Lower leg skin (tissue), 4 donors: ENCODE data around the gene UGDH. TPM values are rescaled to one million over a fixed set of nuclear protein-coding genes. Genes with fewer than 3 reads are reported as not detected.

Experiments
- DNase-seq, 2 donors: peaks; one replicate each; pipeline ENCODE4 v3.0.0-alpha.2; 2019; ENCODE audit warnings: low spot score in 2 of 2
- H3K4me3 ChIP-seq: fragments of 200-600 bp; sonication (generic); 2 replicates; pipeline ENCODE4 v1.5.1; 2017; ENCODE audit warnings: mild to moderate bottlenecking, low read depth; ENCODE audit not compliant: poor library complexity, severe bottlenecking
- POLR2A ChIP-seq, 2 donors: fragments of 450-650 bp; IDR thresholded peaks; one replicate each; pipeline ENCODE4 v1.6.1; 2016 to 2017; ENCODE audit warnings: antibody characterized with exemption in 2 of 2, mild to moderate bottlenecking in 1 of 2, moderate library complexity in 1 of 2
- WGBS, 2 donors: methylation state at CpG; one replicate each; pipeline ENCODE4 v1.1.5; 2018; 5-methylcytosine and 5-hydroxymethylcytosine counted together
- intact Hi-C: fragments of 100-400 bp; cut with DNase I; formaldehyde crosslinking; loops from one replicate; pipeline ENCODE4 v1.15.0; 2023; ENCODE audit warnings: low total_unique reads
- total RNA-seq, 4 donors: library from RNA; depleted of rRNA; stranded (reverse); fragments of >200 nt; gene quantifications; one replicate each; pipeline ENCODE4 v1.1.0, GENCODE V29; 2016
- TF ChIP-seq, protein P1 (sequence below), 3 donors: fragments of 450-650 bp; IDR thresholded peaks; one replicate each; pipeline ENCODE4 v1.5.1; 2016; ENCODE audit warnings: antibody characterized with exemption in 3 of 3, mild to moderate bottlenecking in 3 of 3, moderate library complexity in 2 of 3

Gene UGDH
- total RNA-seq, 4 donors from 2014 or later: 20.2 to 29.4 (median 24.3) TPM

DNA sequence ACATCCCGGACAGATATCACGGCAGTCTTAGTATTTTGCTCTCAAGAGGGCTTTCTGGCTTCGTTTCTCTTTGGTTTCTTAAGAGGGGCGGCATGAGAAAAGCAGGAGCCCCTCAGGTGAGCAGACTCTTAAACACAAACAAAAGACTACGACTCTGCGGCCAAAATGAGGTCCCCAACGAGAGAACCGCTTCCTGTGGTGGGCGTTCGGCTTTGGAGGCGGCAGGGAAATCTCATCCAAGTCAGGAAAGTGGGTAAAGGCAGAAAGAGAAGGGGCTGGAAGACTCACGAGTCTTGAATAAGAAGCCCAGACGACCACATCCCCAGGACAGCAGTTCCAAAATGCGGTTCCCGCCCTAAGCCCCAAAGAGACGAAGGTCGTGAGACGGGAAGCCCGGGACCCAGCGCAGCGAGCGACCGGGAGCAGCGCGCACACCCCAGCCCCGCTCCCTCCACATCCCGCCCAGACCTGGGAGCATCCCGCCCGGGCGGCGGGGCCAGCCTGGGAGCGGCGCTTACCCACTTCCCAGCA lies 409 bp downstream of the UGDH start:
- H3K4me3 ChIP-seq: peak overlapping the region; percentile 71
- peak; percentile 23 to 84 for DNase-seq
- WGBS, 2 donors: 0 to 1% methylated on average over 27 to 32 of the region's 33 CpGs
- intact Hi-C loops: loop anchor here (10.0 kb wide), 1 partner anchor 108 kb away; the partner anchor contains the start of gene SMIM14
- TF ChIP-seq POLR2A (IDR thresholded peaks at IDR 0.05): no peak
- TF ChIP-seq, protein P1, sequence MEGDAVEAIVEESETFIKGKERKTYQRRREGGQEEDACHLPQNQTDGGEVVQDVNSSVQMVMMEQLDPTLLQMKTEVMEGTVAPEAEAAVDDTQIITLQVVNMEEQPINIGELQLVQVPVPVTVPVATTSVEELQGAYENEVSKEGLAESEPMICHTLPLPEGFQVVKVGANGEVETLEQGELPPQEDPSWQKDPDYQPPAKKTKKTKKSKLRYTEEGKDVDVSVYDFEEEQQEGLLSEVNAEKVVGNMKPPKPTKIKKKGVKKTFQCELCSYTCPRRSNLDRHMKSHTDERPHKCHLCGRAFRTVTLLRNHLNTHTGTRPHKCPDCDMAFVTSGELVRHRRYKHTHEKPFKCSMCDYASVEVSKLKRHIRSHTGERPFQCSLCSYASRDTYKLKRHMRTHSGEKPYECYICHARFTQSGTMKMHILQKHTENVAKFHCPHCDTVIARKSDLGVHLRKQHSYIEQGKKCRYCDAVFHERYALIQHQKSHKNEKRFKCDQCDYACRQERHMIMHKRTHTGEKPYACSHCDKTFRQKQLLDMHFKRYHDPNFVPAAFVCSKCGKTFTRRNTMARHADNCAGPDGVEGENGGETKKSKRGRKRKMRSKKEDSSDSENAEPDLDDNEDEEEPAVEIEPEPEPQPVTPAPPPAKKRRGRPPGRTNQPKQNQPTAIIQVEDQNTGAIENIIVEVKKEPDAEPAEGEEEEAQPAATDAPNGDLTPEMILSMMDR (IDR thresholded peaks at IDR 0.05): no peak

DNA sequence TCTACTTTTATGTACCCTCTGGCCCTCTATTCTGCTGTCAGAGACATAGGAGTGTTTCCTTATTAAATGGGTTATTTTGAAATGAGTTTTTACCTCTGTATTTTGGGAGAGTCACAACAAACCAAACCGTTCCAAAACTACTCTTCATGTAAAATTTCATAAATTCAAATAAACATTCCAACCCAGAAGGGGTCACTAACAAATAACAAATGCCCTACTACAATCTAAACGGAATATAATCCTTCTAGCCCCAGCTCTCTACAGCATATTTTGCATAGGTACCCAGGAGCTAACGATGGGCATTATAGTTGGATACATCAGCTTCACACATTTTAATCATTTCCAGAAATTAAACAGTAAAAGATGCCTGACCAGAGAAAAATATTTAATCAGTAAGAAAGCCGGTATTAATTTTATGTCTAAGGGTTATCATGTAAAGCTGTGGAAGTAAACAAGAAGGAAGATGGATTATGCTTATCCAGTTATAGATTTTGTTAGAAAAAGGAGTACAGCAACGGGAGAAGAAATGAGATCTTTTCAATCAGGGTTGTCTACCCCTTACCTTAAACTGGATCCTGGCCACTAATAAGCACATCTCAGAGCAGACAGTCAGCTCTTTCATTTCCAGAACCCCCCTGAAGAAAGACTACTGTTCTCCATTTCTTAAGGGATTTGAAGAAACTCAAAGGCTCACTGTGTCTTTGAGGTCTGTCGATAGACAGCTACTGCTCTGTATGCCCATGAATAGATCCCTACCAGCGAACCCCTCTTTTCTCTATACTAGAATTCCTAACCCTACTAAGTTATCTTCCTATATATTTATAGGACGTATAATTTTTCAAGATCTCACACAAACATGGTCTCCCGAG lies 1.2 kb downstream of the UGDH start:
- peak overlapping the region; percentile 71 for H3K4me3 ChIP-seq
- intact Hi-C loops: loop anchor here (10.0 kb wide), 1 partner anchor 109 kb away; the partner anchor contains the start of gene SMIM14
- TF ChIP-seq, protein P1 (IDR thresholded peaks at IDR 0.05): no peak
- TF ChIP-seq POLR2A (IDR thresholded peaks at IDR 0.05): no peak
- no peak for DNase-seq
- WGBS, 2 donors: 17% methylated on average over 9 of the region's 9 CpGs

DNA sequence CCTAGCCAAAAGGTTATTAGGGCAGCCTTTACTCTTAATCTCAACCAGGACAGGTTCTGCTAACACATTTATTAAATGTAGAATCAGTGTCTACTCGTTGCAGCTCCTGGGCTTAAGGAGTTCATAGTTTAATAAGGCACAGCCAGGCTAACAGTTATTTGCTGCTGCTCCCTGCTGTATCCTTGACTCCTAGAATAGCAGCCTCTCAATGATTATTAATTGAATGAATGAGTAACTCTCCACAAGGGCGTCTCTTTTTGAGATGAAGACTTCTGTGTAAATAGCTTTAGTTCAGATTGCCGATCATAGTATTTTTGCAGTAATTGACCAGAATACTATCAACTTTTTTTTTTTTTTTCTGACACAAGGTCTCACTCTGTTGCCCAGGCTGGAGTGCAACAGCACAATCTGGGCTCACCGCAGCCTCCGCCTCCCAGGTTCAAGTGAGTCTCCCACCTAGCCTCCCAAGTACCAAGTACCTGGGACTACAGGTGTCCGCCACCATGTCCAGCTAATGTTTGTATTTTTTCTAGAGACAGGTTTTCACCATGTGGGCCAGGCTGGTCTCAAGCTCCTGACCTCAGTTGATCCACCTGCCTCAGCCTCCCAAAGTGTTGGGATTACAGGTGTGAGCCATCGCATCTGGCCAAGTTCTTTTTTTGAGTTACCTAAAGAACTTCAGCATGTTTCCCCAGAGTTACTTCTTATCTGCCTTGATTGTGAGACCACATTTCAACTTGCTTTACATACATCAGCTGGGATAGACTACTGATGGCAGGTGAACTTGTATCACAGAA lies 2.9 kb downstream of the UGDH start:
- no peak overlapping the region for H3K4me3 ChIP-seq
- DNase-seq: no peak
- intact Hi-C loops: loop anchor here (10.0 kb wide), 1 partner anchor 110 kb away; the partner anchor contains the start of gene SMIM14
- TF ChIP-seq, protein P1 (IDR thresholded peaks at IDR 0.05): no peak
- TF ChIP-seq POLR2A (IDR thresholded peaks at IDR 0.05): no peak
- WGBS, 2 donors: 83% methylated on average over 7 of the region's 7 CpGs

DNA sequence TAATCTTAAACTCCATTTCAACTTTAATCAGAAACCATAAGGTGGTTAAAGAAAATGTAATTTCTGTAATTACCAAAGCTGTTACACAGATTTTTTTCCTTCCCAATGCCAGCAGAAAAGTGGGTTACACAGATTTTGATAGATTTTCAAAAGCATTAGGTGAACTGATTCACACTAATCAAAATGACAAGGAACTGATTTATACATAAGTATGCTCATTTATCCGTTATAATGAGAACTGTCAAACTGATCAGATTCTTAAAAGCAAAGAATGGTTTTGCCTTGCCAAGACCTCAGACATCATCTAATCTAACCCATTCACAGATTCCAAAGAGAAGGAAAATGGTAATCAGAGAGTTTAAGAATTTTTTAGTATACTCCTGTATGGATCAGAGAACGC lies 5.2 kb downstream of the UGDH start:
- no peak for DNase-seq
- no peak overlapping the region for H3K4me3 ChIP-seq
- WGBS, 2 donors: 19 to 66% methylated on average over 2 of the region's 2 CpGs
- no peak for TF ChIP-seq POLR2A (IDR thresholded peaks at IDR 0.05)
- TF ChIP-seq, protein P1 (IDR thresholded peaks at IDR 0.05): no peak
- intact Hi-C loops: loop anchor here (10.0 kb wide), 1 partner anchor 113 kb away; the partner anchor contains the start of gene SMIM14

DNA sequence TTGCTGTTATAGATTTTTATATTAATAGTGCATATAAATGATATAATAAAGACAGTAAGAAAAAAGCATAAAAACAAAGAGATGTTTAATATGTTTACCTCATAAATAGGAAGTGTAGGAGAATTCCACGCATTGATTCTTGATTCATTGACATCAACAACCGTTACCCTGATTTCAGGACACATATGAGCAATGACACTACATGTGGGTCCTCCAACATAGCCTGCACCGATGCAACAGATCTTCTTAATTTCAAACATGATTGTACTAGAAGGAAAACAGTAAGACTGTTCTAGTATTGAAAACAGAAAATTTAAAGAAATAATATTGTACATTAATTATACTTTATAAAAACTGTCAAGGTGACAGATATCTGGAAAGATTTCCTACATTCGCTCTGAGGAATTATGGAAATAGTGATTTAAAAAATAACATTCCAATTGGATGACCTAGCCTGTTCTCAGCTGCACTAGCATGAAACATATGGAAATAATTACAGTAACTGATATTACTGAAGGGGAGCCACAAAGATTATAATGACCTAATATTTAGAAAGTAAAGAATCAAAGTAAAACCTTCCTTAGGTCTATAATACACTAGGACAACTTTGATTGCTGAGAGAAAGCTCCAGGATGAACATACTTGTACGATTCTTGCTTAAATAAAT lies 5.9 kb downstream of the UGDH start:
- intact Hi-C loops: loop anchor here (10.0 kb wide), 1 partner anchor 113 kb away; the partner anchor contains the start of gene SMIM14
- no peak overlapping the region for H3K4me3 ChIP-seq
- 49 to 57% methylated on average over 5 of the region's 5 CpGs for WGBS, 2 donors
- TF ChIP-seq, protein P1 (IDR thresholded peaks at IDR 0.05): no peak
- no peak for TF ChIP-seq POLR2A (IDR thresholded peaks at IDR 0.05)
- no peak for DNase-seq
